ENCODE results near the gene WDR26.
A peak's percentile ranks its signal among the peaks of the same experiment; 100 is the strongest.
"Not testable (repeated sequence)": the region's sequence is repeated elsewhere in the genome, so short reads cannot be mapped to it uniquely, and the experiment has no call there.

The WDR26 gene

GRCh38 chr1:224434691-224435317 is at the start of gene WDR26:
WDR26 (minus strand) TSS chr1:224434797.
- DNase-seq (ENCODE audit: low spot score): peak; percentile 86

GRCh38 chr1:224483206-224483605 is 48.6 kb upstream of the WDR26 start:
- peak overlapping the region; percentile 60 for H3K27ac ChIP-seq
- DNase-seq (ENCODE audit: low spot score); CTCF ChIA-PET; POLR2A ChIA-PET (ENCODE audit: low non-redundant PET): not testable (repeated sequence)

More at GRCh38 chr1:224434691-224435317, at the start of gene WDR26:
- peak within 1 kb of the TSS; percentile 88 for H3K27ac ChIP-seq
- POLR2A ChIA-PET (ENCODE audit: low non-redundant PET): interaction anchor here (0.5 to 2.3 kb wide), 5 partner anchors 17 to 1009 kb away, joined by 3 to 10 read pairs (median 3); no protein-coding TSS in a partner anchor
- CTCF ChIA-PET: interaction anchor here (0.6 to 1.9 kb wide), 2 partner anchors 23 to 40 kb away, joined by 4 to 10 read pairs; no protein-coding TSS in a partner anchor
- TF ChIP-seq CTCF (conservative IDR thresholded peaks at IDR 0.05; ENCODE audit: low read depth): no peak

GRCh38 chr1:224482619-224483018 is 48.0 kb upstream of the WDR26 start:
- no peak for TF ChIP-seq CTCF (conservative IDR thresholded peaks at IDR 0.05; ENCODE audit: low read depth)
- H3K27ac ChIP-seq: peak overlapping the region; percentile 60
- CTCF ChIA-PET: no interaction called here
- DNase-seq (ENCODE audit: low spot score): no peak
- POLR2A ChIA-PET (ENCODE audit: low non-redundant PET): no interaction called here

- DNase-seq (ENCODE audit: low spot score): no peak
- no peak for TF ChIP-seq CTCF (conservative IDR thresholded peaks at IDR 0.05; ENCODE audit: low read depth)
- CTCF ChIA-PET: no interaction called here
- POLR2A ChIA-PET (ENCODE audit: low non-redundant PET): no interaction called here
- H3K27ac ChIP-seq: peak overlapping the region; percentile 60; the same call in 1 of the 2 replicates
These were observed 47.0 kb upstream of the WDR26 start for GRCh38 chr1:224481601-224482000.

DNA sequence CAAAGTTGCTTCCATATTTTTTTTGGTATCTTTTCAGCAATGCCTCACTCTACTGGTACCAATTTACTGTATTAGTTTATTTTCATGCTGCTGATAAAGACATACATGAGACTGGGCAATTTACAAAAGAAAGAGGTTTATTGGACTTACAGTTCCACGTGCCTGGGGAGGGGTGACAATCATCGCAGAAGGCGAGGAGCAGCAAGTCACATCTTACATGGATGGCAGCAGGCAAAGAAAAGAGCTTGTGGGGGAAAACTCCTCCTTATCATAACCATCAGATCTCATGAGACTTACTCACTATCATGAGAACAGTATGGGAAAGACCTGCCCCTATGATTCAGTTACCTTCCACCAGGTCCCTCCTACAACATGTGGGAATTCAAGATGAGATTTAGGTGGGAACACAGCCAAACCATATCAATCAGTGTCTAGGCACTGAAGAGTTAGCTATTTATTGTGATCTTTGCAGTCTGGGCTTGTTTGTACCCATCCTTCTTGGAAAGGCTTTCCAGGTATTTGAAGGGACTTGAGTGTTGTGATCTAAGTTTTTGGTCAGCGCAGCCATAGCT is 46.4 kb upstream of the WDR26 start:
- H3K27ac ChIP-seq; DNase-seq (ENCODE audit: low spot score); POLR2A ChIA-PET (ENCODE audit: low non-redundant PET); CTCF ChIA-PET: not testable (repeated sequence)

DNA sequence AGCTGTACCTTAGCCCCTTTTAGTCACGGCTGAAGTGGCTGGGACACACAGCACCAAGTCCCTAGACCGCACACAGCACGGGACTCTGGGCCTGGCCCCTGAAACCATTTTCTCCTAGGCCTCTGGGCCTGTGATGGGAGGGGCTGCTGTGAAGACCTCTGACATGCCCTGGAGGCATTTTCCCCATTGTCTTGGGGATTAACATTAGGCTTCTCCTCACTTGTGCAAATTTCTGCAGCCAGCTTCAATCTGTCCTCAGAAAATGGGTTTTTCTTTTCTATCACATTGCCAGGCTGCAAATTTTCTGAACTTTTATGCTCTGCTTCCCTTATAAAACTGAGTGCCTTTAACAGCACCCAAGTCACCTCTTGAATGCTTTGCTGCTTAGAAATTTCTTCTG is 45.6 kb upstream of the WDR26 start:
- H3K27ac ChIP-seq; DNase-seq (ENCODE audit: low spot score); CTCF ChIA-PET; POLR2A ChIA-PET (ENCODE audit: low non-redundant PET): not testable (repeated sequence)

- ChIA-PET CTCF (interaction anchor here (0.6 kb wide), 1 partner anchor 57 kb away, joined by 3 read pairs; no protein-coding TSS in a partner anchor), POLR2A (ENCODE audit: low non-redundant PET) (no interaction called here)
- no peak overlapping the region for H3K27ac ChIP-seq
- no peak for DNase-seq (ENCODE audit: low spot score)
- TF ChIP-seq CTCF (conservative IDR thresholded peaks at IDR 0.05; ENCODE audit: low read depth): no peak
These were observed 38.2 kb upstream of the WDR26 start for GRCh38 chr1:224472806-224473205.

GRCh38 chr1:224466154-224466553 is 31.6 kb upstream of the WDR26 start:
- no peak for TF ChIP-seq CTCF (conservative IDR thresholded peaks at IDR 0.05; ENCODE audit: low read depth)
- CTCF ChIA-PET: interaction anchor here (1.1 kb wide), 1 partner anchor 9 kb away, joined by 6 read pairs; no protein-coding TSS in a partner anchor
- no peak overlapping the region for H3K27ac ChIP-seq
- POLR2A ChIA-PET (ENCODE audit: low non-redundant PET): no interaction called here
- DNase-seq (ENCODE audit: low spot score): no peak

Measured in RWPE1 (cell line).